ENCODE results near the gene STK24.

DNA sequence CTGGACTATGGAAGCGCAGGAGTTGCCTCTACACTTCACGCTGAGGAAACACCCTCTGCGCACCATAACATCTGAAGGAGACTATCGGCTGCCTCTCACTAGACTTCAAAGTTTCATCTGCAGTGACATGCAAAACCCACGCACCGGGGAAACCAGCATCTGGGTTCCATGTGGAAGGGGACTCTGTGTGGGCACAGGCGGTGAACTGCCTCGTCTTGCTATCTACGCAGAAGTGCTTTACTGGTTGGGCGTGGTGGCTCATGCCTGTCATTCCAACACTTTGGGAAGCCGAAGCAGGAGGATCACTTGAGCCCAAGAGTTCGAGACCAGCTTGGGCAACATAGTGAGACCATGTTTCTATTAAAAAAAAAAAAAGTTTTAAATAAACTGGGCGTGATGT lies 116.4 kb downstream of the STK24 start:
- no peak for TF ChIP-seq EP300 (IDR thresholded peaks at IDR 0.05)
- TF ChIP-seq CTCF (IDR thresholded peaks at IDR 0.05) = no peak

Measured in upper lobe of left lung (tissue), 4 donors.